Astrocyte (in vitro differentiated cells and primary cell): ENCODE measurements around the gene ACY1. TPM values are rescaled to one million over a fixed set of nuclear protein-coding genes. Genes with fewer than 3 reads are reported as not detected.

Experiments used
- DNase-seq: peaks from one replicate; pipeline ENCODE4 v3.0.0-alpha.2; 2010; ENCODE audit warnings: low read depth
- FAIRE-seq: peaks from 2 replicates; lab custom pipeline; 2011; peaks lifted over from hg19 to GRCh38; lab: Jason Lieb, UNC
- H2AFZ ChIP-seq: 2 replicates; pipeline ENCODE4 v1.6.0; 2012; ENCODE audit warnings: low read depth, low read length, inconsistent platforms
- H3K27ac ChIP-seq: 2 replicates; pipeline ENCODE4 v1.5.1; 2011; ENCODE audit warnings: low read depth, low read length, inconsistent platforms
- H3K27me3 ChIP-seq: 2 replicates; pipeline ENCODE4 v1.6.0; 2011; ENCODE audit warnings: low read length, inconsistent platforms; ENCODE audit not compliant: insufficient read depth
- H3K36me3 ChIP-seq: 2 replicates; pipeline ENCODE4 v1.5.1; 2011; ENCODE audit warnings: low read length, inconsistent platforms; ENCODE audit not compliant: insufficient read depth
- H3K4me1 ChIP-seq: 2 replicates; pipeline ENCODE4 v1.5.1; 2011; ENCODE audit warnings: low read length, inconsistent platforms; ENCODE audit not compliant: insufficient read depth
- H3K4me2 ChIP-seq: 2 replicates; pipeline ENCODE4 v1.6.0; 2012; ENCODE audit warnings: low read length, inconsistent platforms
- H3K4me3 ChIP-seq: 2 replicates; pipeline ENCODE4 v1.5.1; 2011; ENCODE audit warnings: low read depth, mild to moderate bottlenecking, low read length, inconsistent platforms; ENCODE audit not compliant: insufficient read depth
- H3K79me2 ChIP-seq: 2 replicates; pipeline ENCODE4 v1.6.0; 2012; ENCODE audit warnings: mild to moderate bottlenecking, low read length, inconsistent platforms; ENCODE audit not compliant: insufficient read depth
- H3K9ac ChIP-seq: 2 replicates; pipeline ENCODE4 v1.6.0; 2012; ENCODE audit warnings: mild to moderate bottlenecking, low read length, inconsistent platforms
- H3K9me3 ChIP-seq: 2 replicates; pipeline ENCODE4 v1.5.1; 2012; ENCODE audit warnings: low read depth, mild to moderate bottlenecking, low read length, inconsistent platforms; ENCODE audit not compliant: insufficient read depth
- H4K20me1 ChIP-seq: 2 replicates; pipeline ENCODE4 v1.6.0; 2012; ENCODE audit warnings: low read length, inconsistent platforms; ENCODE audit not compliant: insufficient read depth
- H3K27ac Mint-ChIP-seq: one replicate; pipeline ENCODE4 v1.8.0; 2021; ENCODE audit warnings: mild to moderate bottlenecking, mixed read lengths; ENCODE audit not compliant: unreplicated experiment
- H3K27me3 Mint-ChIP-seq: one replicate; pipeline ENCODE4 v1.8.0; 2021; ENCODE audit warnings: low read depth, mixed read lengths; ENCODE audit not compliant: unreplicated experiment
- H3K36me3 Mint-ChIP-seq: one replicate; pipeline ENCODE4 v1.8.0; 2021; ENCODE audit warnings: low read depth, mixed read lengths; ENCODE audit not compliant: unreplicated experiment
- H3K4me1 Mint-ChIP-seq: one replicate; pipeline ENCODE4 v1.8.0; 2021; ENCODE audit warnings: low read depth, mixed read lengths; ENCODE audit not compliant: unreplicated experiment
- H3K4me3 Mint-ChIP-seq: one replicate; pipeline ENCODE4 v1.8.0; 2021; ENCODE audit warnings: mild to moderate bottlenecking, moderate library complexity, mixed read lengths; ENCODE audit not compliant: unreplicated experiment
- H3K9me3 Mint-ChIP-seq: one replicate; pipeline ENCODE4 v1.8.0; 2021; ENCODE audit warnings: mild to moderate bottlenecking, mixed read lengths; ENCODE audit not compliant: unreplicated experiment
- CTCF ChIP-seq: IDR thresholded peaks from 2 replicates; pipeline ENCODE4 v1.5.1; 2011; ENCODE audit warnings: low read depth, mild to moderate bottlenecking, inconsistent platforms, low read length, moderate library complexity; ENCODE audit not compliant: insufficient read depth
- EZH2 ChIP-seq: IDR thresholded peaks from 2 replicates; pipeline ENCODE4 v1.6.1; 2012; ENCODE audit warnings: mild to moderate bottlenecking, low read length, inconsistent platforms; ENCODE audit not compliant: insufficient read depth
- total RNA-seq: library from RNA; stranded (reverse); gene quantifications from 2 replicates; pipeline ENCODE4 v1.2.1, GENCODE V29; 2021

The ACY1 gene
- total RNA-seq, 1 donor from 2014 or later: 16.4 TPM

- no peak for DNase-seq
- no peaks in the 10 kb centered on the region for H3K9me3 Mint-ChIP-seq
- H2AFZ ChIP-seq: no peak overlapping the region
- H3K36me3 Mint-ChIP-seq: peaks cover 3% of the 10 kb centered on the region
- no peak overlapping the region for H3K27ac Mint-ChIP-seq
- H3K9me3 ChIP-seq: no peaks in the 10 kb centered on the region
- H3K79me2 ChIP-seq: peaks cover 16% of the 10 kb centered on the region
- H3K27me3 ChIP-seq: no peaks in the 10 kb centered on the region
- H3K4me1 Mint-ChIP-seq: peaks cover 7% of the 10 kb centered on the region
- no peak for FAIRE-seq
- no peak overlapping the region for H3K4me2 ChIP-seq
- TF ChIP-seq CTCF (no peak), EZH2 (no peak)
- no peaks in the 10 kb centered on the region for H3K36me3 ChIP-seq
- no peak overlapping the region for H3K27ac ChIP-seq
- no peak overlapping the region for H3K9ac ChIP-seq
- no peaks in the 10 kb centered on the region for H3K27me3 Mint-ChIP-seq
- no peak overlapping the region for H3K4me3 ChIP-seq
- peaks cover 33% of the 10 kb centered on the region for H3K4me1 ChIP-seq
- H3K4me3 Mint-ChIP-seq: peak overlapping the region; percentile 54
- peaks cover 11% of the 10 kb centered on the region for H4K20me1 ChIP-seq
These were observed 12.0 kb upstream of the ACY1 start for GRCh38 chr3:51971350-51971749.

GRCh38 chr3:51974277-51974962, 8.9 kb upstream of the ACY1 start:
- Histone ChIP-seq H3K27me3 (no peaks in the 10 kb centered on the region), H3K9me3 (no peaks in the 10 kb centered on the region), H3K79me2 (peaks cover 9% of the 10 kb centered on the region), H2AFZ (peak overlapping the region; percentile 98), H3K9ac (peak overlapping the region; percentile 88), H4K20me1 (peaks cover 5% of the 10 kb centered on the region), H3K36me3 (no peaks in the 10 kb centered on the region), H3K27ac (no peak overlapping the region), H3K4me2 (peak overlapping the region; percentile 93), H3K4me3 (peak overlapping the region; percentile 82), H3K4me1 (peaks cover 23% of the 10 kb centered on the region)
- H3K27me3 Mint-ChIP-seq: no peaks in the 10 kb centered on the region
- no peak for DNase-seq
- H3K9me3 Mint-ChIP-seq: no peaks in the 10 kb centered on the region
- peaks cover 3% of the 10 kb centered on the region for H3K4me1 Mint-ChIP-seq
- peak overlapping the region; percentile 88 for H3K4me3 Mint-ChIP-seq
- peaks cover 3% of the 10 kb centered on the region for H3K36me3 Mint-ChIP-seq
- peak overlapping the region; percentile 62 for H3K27ac Mint-ChIP-seq
- FAIRE-seq: no peak
- no peak for TF ChIP-seq EZH2
- TF ChIP-seq CTCF: no peak
